ENCODE measurements around the gene TMEM130.
A peak's percentile ranks its signal among the peaks of the same experiment; 100 is the strongest.
"Not testable (repeated sequence)": the region's sequence is repeated elsewhere in the genome, so short reads cannot be mapped to it uniquely, and the experiment has no call there.

TMEM130 gene

GRCh38 chr7:98877146-98877545 lies 7.3 kb upstream of the TMEM130 start:
- DNase-seq = no peak

DNA sequence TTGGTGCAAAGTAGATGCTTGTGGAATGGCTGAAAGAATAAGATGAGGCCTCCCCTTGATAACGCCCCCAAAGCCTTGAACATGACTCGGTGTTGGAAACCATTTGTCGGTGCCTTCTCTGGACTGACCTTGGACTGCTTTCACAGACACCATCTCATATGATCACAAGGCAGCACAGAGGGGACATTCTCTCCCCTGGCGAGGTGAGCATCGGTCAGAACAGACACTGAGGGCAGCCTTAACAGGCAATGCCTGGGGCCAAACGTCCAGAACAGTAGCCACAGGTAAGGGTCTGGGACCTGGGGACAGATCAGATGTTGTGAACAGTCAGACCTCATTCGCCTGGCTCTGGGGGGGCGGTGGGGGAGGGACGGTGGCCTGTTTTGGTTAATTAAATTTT lies 5.7 kb upstream of the TMEM130 start:
- no peak for DNase-seq

DNA sequence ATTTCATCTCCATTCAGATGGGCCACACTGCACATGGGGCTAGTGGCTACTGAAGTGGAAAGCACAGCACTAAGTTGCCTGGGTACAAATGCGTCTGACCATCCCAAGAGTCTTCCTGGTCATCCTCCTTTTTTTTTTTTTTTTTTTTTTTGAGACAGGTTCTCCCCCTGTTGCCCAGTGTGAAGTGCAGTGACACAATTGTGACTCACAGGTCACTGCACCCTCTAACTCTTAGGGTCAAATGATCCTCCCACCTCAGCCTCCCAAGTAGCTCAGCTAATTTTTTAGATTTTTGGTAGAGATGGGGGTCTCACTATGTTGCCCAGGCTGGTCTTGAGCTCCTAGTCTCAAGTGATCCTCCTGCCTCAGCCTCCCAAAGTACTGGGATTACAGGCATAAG lies 5.1 kb upstream of the TMEM130 start:
- no peak for DNase-seq

- DNase-seq = not testable (repeated sequence)
Observed at GRCh38 chr7:98873610-98874009, 3.8 kb upstream of the TMEM130 start.

- peak in 1 of 2 donors; percentile 25 for DNase-seq
Observed at GRCh38 chr7:98872328-98872924, 2.6 kb upstream of the TMEM130 start.

GRCh38 chr7:98870807-98871491 lies 1.1 kb upstream of the TMEM130 start:
- no peak for DNase-seq

DNA sequence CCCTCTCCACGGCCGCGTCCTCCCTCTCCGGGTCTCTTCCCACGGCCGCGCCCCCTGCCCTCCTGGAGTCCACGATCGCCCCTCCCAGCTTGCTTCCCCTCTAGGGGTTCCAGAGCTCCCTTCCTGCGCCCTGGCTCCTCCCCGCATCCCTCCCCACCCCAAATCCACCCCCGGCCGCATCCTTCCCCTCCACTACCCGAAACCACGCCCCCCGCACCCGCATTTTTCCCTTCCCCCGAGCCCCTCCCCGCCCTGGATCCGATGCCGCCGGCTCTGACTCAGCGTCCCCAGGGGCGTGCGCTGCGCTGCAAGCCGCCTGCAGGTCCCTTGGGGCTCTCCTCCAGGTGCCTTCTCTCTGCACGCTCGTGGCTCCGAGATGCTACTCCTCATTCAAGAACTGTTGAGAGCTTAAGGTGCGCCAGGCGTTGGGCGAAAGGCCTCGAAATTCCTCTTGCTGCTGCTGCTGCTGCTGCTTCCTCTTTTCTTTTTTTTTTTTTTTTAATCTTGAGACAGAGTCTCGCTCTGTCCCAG lies 372 bp upstream of the TMEM130 start:
- peak; percentile 79 to 82 for DNase-seq

- DNase-seq = no peak
Observed at GRCh38 chr7:98869027-98869596, 702 bp downstream of the TMEM130 start.

DNA sequence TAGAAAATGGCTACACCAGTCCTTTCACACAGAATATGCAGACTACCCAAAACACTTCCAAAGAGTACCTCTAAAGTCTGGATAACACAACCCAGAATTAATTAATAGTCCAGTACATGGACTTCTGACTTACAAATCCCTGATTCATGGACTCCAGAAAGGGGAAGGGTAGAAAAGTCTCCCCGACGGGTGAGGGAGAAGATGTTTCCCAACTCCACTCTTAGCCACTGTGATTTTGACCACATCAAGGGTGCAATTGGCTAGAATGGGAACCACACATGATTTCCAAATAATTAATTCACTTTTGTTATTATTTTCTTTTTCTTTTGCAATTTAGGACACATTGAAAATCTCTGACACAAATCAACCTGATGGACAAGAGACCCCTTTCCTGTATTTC lies 1.4 kb downstream of the TMEM130 start:
- no peak for DNase-seq

DNA sequence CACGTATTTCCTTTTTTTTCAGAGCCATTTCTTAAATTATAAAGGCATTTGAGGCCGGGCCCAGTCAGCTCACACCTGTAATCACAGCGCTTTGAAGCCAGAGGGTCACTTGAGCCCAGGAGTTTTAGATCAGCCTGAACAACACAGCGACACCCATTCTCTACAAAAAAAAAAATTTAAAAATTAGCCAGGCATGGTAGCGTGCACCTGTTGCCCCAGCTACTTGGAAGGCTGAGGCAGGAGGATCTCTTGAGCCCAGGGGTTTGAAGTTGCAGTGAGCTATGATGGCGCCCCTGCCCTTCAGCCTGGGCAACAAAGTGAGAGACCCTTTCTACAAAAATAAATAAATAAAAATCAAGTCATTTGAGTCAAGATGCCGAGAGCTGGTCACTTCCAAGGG lies 3.0 kb downstream of the TMEM130 start:
- DNase-seq = no peak

GRCh38 chr7:98866351-98866750 lies 3.5 kb downstream of the TMEM130 start:
- no peak for DNase-seq

- DNase-seq = no peak
Observed at GRCh38 chr7:98864731-98865453, 4.9 kb downstream of the TMEM130 start.

DNA sequence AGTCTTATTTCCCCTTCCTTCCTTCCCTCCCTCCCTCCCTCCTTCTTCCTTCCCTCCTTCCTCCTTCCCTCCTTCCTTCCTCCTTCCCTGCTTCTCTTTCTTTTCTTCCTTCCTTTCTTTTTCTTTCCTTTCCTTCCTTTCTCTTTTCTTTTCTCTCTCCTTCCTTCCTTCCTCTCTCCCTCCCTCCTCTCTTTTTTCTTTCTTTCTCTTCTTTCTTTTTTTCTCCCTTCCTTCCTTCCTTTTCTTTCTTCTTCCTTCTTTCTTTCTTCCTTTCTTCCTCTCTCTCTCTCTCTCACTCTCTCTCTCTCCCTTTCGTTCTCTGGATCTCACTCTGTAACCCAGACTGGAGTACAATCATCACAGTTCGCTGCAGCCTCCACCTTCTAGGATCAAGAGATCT lies 6.2 kb downstream of the TMEM130 start:
- no peak for DNase-seq

- DNase-seq = no peak
Observed at GRCh38 chr7:98862716-98863420, 6.9 kb downstream of the TMEM130 start.

- DNase-seq = no peak
Observed at GRCh38 chr7:98862203-98862602, 7.6 kb downstream of the TMEM130 start.

DNA sequence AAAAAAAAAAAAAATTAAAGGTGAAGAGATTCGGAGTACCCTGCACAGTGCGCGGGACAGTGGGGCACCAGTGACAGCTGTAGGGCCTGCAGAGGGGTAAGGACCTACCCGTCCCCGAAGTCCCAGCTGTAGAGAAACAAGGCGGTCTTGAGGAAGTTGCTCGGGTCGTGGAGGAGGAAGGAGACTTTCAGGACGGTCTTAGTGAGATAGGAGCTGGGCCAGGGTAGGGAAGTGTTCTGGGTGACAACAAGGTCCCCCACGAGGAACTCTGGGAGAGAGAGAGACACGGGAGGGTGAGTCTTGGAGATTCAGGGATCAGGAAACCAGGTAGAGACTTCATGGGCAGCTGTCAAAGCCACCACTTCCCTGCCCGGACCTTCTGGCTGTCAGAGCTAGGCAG lies 9.7 kb downstream of the TMEM130 start:
- DNase-seq = no peak

DNA sequence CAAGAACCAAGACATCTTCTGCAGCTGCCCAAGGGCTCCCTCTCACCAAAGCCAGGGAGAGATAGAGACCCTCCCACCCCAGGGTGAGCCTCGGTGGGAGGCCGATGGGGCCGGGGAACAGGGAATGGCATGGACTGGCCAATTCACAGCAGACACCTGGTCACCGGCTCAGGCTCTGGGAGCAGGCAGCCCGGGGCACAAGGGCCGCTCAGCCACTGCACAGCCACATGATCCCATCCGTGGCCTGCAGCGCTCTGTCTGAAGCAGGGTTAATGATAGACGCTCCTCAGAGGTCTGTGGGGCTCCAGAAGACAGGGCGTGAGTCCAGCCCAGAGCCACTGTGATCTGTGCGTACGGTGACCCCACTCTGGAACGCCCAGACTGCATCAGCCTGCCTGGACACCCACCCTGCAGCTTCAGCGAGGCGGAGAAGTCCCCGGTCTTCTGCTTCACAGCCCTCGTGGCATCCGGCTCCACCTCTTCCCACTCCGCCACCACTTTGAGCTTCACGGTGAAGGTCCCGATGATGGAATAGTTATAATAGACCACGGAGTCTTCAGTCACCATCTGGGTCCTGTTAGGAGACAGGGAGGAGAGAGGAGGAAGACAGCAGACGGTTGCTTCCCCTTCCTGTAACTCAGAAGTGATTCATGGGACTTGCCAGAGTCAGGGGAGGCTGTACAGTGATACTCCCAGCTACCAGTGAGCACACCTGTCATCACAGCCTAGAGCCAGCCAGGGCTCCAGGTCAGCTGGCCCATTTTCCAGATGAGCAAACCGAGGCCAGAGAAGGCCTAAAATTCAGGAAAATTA lies 14.0 kb downstream of the TMEM130 start:
- DNase-seq = no peak

DNA sequence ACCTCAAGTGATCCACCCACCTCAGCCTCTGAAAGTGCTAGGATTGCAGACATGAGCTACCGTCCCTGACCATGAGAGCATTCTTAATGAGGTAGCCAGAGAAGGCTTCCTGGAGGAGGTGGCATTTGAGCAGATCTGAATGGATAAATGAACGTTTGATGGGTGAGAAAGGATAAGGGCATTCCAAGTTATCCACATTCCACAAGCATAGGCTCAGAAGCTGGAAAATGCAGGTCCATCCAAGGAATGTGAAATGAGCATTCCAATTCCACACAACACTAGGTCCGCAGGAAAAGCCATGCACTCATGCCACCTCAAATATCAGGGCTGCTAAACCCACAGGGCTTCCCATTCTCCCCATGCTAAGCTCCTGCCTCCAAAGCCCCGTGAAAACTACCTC lies 17.0 kb downstream of the TMEM130 start:
- no peak for DNase-seq

DNA sequence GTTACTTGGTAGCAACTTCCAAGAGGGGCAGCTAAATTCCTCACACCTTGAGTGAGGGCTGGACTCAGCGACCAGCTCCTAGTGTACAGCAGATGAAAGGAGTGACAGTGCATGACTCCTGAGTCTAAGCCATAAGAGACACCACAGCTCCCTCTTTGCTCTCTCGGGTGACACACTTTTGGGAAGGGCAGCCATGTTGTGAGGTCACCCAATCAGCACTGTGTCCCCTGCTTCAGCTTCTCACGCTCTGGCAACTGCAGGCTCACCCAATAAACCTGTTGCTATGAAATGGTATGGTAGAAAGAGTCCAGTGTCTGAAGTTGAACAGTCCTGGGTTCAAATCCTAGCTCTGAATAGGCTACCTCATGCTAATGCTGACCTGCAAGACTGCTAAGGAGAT lies 20.9 kb downstream of the TMEM130 start:
- DNase-seq = no peak

DNA sequence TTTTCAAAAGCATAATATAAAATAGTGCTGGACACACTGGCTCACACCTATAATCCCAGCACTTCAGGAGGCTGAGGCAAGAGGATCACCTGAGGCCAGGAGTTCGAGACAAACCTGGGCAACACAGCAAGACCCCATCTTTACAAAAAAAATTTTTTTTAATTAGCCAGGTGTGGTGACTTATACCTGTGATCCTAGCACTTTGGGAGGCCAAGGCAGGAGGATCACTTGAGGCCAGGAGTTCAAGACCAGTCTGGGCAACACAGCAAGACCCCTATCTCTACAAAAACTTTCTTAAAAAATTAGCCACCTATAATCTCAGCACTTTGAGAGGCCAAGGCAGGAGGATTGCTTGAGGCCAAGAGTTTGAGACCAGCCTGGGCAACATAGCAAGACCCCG lies 27.3 kb downstream of the TMEM130 start:
- not testable (repeated sequence) for DNase-seq

GRCh38 chr7:98841179-98841997 lies 28.4 kb downstream of the TMEM130 start:
- DNase-seq = peak; percentile 51 to 71
